Thoracic aorta (tissue), 2 donors: ENCODE results near the gene ST6GALNAC5. TPM values are rescaled to one million over a fixed set of nuclear protein-coding genes. Genes with fewer than 3 reads are reported as not detected.

Experiments
- ATAC-seq: fragments of 150-250 bp; one replicate; pipeline ENCODE4 v1.8.0; 2017; ENCODE audit warnings: low read depth; ENCODE audit not compliant: insufficient number of reproducible peaks, low FRiP score
- DNase-seq: peaks from one replicate; pipeline ENCODE4 v3.0.0-alpha.2; 2020; ENCODE audit warnings: low spot score
- H3K27ac ChIP-seq, 2 donors: fragments of 200-600 bp; sonication (generic); 1 replicate in 1 of 2; 2 replicates in 1 of 2; pipeline ENCODE4 v1.5.1; 2016; ENCODE audit warnings: mild to moderate bottlenecking in 2 of 2, moderate library complexity in 2 of 2
- H3K27me3 ChIP-seq: fragments of 200-600 bp; sonication (generic); replicated peaks from 2 replicates; pipeline ENCODE4 v1.6.0; 2016; ENCODE audit warnings: mild to moderate bottlenecking; ENCODE audit not compliant: insufficient read depth
- H3K36me3 ChIP-seq: fragments of 200-600 bp; sonication (generic); one replicate; pipeline ENCODE4 v1.5.1; 2016
- H3K4me1 ChIP-seq, 2 donors: fragments of 200-600 bp; sonication (generic); 1 replicate in 1 of 2; 2 replicates in 1 of 2; pipeline versions ENCODE4 v1.5.1 to v1.6.0; 2016; ENCODE audit warnings: low read depth in 2 of 2, mild to moderate bottlenecking in 1 of 2; ENCODE audit not compliant: control insufficient read depth in 1 of 2
- H3K4me3 ChIP-seq: fragments of 200-600 bp; sonication (generic); 2 replicates; pipeline ENCODE4 v1.5.1; 2016; ENCODE audit warnings: mild to moderate bottlenecking
- H3K9me3 ChIP-seq: fragments of 200-600 bp; sonication (generic); 2 replicates; pipeline ENCODE4 v1.5.1; 2016
- total RNA-seq, 2 donors: library from RNA; depleted of rRNA; stranded (reverse); fragments of >200 nt; gene quantifications; one replicate each; pipeline versions ENCODE4 v1.1.0 to v1.2.3, GENCODE V29; 2016
- TF ChIP-seq, protein P1 (sequence below): fragments of 200-600 bp; sonication (generic); IDR thresholded peaks from one replicate; pipeline ENCODE4 v1.5.1; 2019; ENCODE audit warnings: antibody characterized with exemption

ST6GALNAC5 gene
- total RNA-seq, 2 donors from 2014 or later = 7.2 to 19.8 TPM

DNA sequence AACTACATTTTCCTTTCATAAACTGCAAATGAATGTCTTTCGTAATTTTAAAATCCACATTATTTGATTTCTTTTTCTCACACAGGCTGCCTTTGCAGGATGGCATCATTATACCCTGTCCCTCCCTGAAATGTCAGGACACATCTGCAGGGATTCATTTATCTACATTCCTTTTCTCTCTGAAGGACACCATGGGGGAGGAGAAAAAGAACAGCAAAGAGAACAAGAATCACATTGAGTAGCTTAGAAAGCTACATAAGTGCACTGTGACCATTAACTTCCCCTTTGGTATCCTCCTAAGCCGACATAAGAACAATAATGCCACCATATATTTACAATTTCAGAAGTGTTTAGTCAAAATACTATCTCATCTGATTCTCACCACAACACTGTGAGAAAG lies 222.5 kb downstream of the ST6GALNAC5 start:
- no peaks in the 10 kb centered on the region for H3K36me3 ChIP-seq
- ATAC-seq = no peak
- no peak overlapping the region for H3K4me3 ChIP-seq

DNA sequence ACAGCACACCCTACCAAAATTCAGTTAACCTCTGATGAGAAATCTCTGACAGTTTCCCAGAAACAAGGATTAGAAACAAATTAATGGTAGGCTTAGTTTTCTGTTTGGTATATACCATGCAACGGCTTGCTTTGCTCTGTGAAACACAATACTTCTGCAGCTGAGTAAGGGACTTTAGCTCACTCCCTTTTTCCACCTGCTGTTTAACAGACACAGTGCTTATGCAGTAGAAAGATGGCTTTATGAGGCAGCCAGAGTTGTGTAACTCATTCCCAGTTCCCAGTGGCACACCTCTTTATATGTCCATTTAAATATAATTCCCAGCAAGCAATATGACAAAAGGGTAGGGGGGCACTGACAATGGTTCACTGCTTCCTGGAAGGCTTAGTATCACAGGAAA lies 228.0 kb downstream of the ST6GALNAC5 start:
- no peak overlapping the region for H3K27ac ChIP-seq
- no peaks in the 10 kb centered on the region for H3K36me3 ChIP-seq
- no peak for DNase-seq
- no peak for ATAC-seq
- H3K4me3 ChIP-seq = no peak overlapping the region
- no peaks in the 10 kb centered on the region for H3K4me1 ChIP-seq
- H3K9me3 ChIP-seq = no peaks in the 10 kb centered on the region
- TF ChIP-seq, protein P1, sequence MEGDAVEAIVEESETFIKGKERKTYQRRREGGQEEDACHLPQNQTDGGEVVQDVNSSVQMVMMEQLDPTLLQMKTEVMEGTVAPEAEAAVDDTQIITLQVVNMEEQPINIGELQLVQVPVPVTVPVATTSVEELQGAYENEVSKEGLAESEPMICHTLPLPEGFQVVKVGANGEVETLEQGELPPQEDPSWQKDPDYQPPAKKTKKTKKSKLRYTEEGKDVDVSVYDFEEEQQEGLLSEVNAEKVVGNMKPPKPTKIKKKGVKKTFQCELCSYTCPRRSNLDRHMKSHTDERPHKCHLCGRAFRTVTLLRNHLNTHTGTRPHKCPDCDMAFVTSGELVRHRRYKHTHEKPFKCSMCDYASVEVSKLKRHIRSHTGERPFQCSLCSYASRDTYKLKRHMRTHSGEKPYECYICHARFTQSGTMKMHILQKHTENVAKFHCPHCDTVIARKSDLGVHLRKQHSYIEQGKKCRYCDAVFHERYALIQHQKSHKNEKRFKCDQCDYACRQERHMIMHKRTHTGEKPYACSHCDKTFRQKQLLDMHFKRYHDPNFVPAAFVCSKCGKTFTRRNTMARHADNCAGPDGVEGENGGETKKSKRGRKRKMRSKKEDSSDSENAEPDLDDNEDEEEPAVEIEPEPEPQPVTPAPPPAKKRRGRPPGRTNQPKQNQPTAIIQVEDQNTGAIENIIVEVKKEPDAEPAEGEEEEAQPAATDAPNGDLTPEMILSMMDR = no peak
- H3K27me3 ChIP-seq = no peaks in the 10 kb centered on the region

More for the DNA sequence above, 222.5 kb downstream of the ST6GALNAC5 start:
- H3K4me1 ChIP-seq = no peaks in the 10 kb centered on the region
- H3K27me3 ChIP-seq = no peaks in the 10 kb centered on the region
- TF ChIP-seq, protein P1 = no peak
- H3K9me3 ChIP-seq = no peaks in the 10 kb centered on the region
- H3K27ac ChIP-seq = no peak overlapping the region
- DNase-seq = no peak

DNA sequence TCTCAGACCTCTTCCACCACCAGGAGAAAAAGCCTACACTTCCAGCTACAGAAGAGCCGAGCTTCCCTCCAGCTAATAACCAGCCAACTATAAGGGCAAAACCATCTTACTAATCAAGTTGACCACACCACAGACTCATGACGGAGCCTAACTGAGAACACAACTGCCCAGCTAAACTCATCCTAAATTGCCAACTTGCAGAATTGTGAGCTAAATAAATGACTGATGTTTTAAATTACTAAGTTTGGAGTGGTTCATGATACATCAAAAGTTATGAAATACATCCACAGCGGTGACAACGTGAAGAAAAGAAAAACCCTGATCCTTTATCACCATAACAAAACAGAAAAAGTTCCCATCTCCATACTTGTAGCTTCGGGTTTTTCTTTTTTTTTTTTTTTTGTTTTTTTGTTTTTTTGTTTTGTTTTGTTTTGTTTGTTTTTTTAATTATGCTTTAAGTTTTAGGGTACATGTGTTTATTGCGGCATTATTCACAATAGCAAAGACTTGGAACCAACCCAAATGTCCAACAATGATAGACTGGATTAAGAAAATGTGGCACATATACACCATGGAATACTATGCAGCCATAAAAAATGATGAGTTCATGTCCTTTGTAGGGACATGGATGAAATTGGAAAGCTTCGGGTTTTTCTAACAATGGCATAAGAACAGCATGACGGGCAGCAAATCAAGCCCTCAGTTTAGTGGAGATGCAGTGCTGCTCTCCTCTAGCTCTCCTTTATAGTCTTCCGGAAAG lies 229.4 kb downstream of the ST6GALNAC5 start:
- TF ChIP-seq, protein P1 = no peak
- no peaks in the 10 kb centered on the region for H3K9me3 ChIP-seq
- DNase-seq (no peak), ATAC-seq (no peak)
- H3K27ac ChIP-seq = no peak overlapping the region
- H3K27me3 ChIP-seq = no peaks in the 10 kb centered on the region
- H3K4me3 ChIP-seq = no peak overlapping the region
- H3K36me3 ChIP-seq = no peaks in the 10 kb centered on the region
- no peaks in the 10 kb centered on the region for H3K4me1 ChIP-seq

DNA sequence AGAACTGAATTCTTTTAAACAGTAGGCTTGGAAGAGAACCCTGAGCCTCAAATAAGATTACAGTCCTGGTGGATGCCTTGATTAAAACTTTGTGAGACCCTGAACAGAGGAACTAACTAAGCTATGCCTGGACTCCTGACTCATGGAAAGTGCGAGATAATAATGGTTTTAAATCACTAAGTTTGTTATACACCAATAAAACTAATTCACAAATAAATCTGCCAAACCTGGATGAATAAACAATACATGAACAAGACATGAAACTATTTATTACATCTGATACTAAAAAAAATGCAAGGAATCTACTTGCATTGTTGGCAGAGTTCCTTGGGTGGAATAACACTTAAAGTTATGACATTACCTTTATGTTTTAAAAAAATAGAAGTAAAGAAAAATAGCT lies 233.6 kb downstream of the ST6GALNAC5 start:
- Histone ChIP-seq H3K9me3 (no peaks in the 10 kb centered on the region), H3K4me1 (no peaks in the 10 kb centered on the region), H3K27ac (no peak overlapping the region), H3K4me3 (no peak overlapping the region), H3K36me3 (no peaks in the 10 kb centered on the region), H3K27me3 (no peaks in the 10 kb centered on the region)
- ATAC-seq (no peak), DNase-seq (no peak)
- TF ChIP-seq, protein P1 = no peak

DNA sequence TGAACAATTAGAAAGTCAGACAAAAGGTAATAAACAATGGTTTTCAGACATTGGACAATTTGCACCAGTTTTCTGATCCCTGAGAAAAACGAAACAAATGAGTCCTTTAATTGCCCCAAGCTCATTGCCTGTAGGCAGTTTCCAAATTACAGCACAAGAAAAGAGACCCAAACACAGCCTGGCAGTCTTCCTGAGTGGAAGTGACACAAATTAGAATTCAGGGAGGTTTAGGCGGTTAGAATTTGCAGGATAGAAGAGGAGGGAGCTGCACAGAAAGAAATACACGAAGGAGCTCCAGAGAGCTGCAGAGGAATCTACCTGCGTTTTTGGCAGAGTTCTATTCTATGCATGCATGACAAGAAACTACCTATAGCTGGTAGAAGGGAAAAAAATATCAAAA lies 236.2 kb downstream of the ST6GALNAC5 start:
- Histone ChIP-seq H3K4me1 (no peaks in the 10 kb centered on the region), H3K27ac (no peak overlapping the region), H3K27me3 (no peaks in the 10 kb centered on the region), H3K9me3 (no peaks in the 10 kb centered on the region), H3K4me3 (no peak overlapping the region), H3K36me3 (no peaks in the 10 kb centered on the region)
- TF ChIP-seq, protein P1 = no peak
- DNase-seq (no peak), ATAC-seq (no peak)
